ENCODE data around the gene SYTL3. TPM values are rescaled to one million over a fixed set of nuclear protein-coding genes. Genes with fewer than 3 reads are reported as not detected.

Gene SYTL3
- total RNA-seq, 1 experiment from 2014 or later = 0.09 TPM

DNA sequence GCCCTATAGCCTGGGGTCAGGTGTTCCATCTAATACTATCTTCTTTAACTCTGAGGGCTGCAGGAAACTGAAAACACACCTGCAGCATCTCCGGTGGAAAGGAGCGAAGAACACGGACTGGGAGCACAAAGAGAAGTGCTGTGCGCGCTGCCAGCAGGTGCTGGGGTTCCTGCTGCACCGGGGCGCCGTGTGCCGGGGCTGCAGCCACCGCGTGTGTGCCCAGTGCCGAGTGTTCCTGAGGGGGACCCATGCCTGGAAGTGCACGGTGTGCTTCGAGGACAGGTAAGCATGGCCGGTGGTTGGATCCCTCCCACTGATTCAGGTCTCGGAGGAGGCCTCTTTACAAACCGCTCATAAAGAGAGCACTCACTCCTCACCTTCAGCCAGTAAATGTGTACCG lies 15.5 kb downstream of the SYTL3 start:
- no peaks in the 10 kb centered on the region for H3K27me3 ChIP-seq (ENCODE audit: insufficient read depth, low read length)
- Mint-ChIP-seq H3K27me3 (ENCODE audit: low read depth) (peaks cover 10% of the 10 kb centered on the region), H3K27ac (no peak overlapping the region), H3K36me3 (ENCODE audit: insufficient read depth in 1 of 3, low read depth in 3 of 3) (no peaks in the 10 kb centered on the region), H3K9me3 (no peaks in the 10 kb centered on the region), H3K4me3 (no peak overlapping the region), H3K4me1 (peaks cover 19 to 21% of the 10 kb centered on the region in 2 experiments)
- no peaks in the 10 kb centered on the region for H3K9me3 ChIP-seq (ENCODE audit: control insufficient read depth, low read depth, low read length)
- H3K4ac ChIP-seq (ENCODE audit: low read depth, low read length) = no peak overlapping the region
- H3K4me2 ChIP-seq (ENCODE audit: insufficient read depth, insufficient read length, low read length) = no peak overlapping the region
- no peak overlapping the region for H3K9ac ChIP-seq (ENCODE audit: extremely low read depth, insufficient read length, low read length)
- no peaks in the 10 kb centered on the region for H3K4me1 ChIP-seq (ENCODE audit: insufficient read depth, low read length)
- H3K56ac ChIP-seq (ENCODE audit: insufficient read length, low read depth, low read length) = no peak overlapping the region
- H2BK120ac ChIP-seq (ENCODE audit: low read depth, low read length, poor library complexity, severe bottlenecking) = no peak overlapping the region
- no peaks in the 10 kb centered on the region for H4K20me1 ChIP-seq (ENCODE audit: control insufficient read depth, insufficient read depth, insufficient read length)
- H2BK20ac ChIP-seq (ENCODE audit: low read depth, low read length, poor library complexity, severe bottlenecking) = no peak overlapping the region
- H2AK5ac ChIP-seq (ENCODE audit: insufficient read length, low read length) = no peak overlapping the region
- no peaks in the 10 kb centered on the region for H3K23me2 ChIP-seq (ENCODE audit: insufficient read length, low read depth, low read length, poor library complexity, severe bottlenecking)
- no peak overlapping the region for H2BK5ac ChIP-seq (ENCODE audit: insufficient read length, low read length)
- no peak overlapping the region for H3T11ph ChIP-seq (ENCODE audit: low read length)
- TF ChIP-seq CTCF (conservative IDR thresholded peaks at IDR 0.05) = no peak
- H2BK12ac ChIP-seq (ENCODE audit: insufficient read length, low read depth, low read length) = no peak overlapping the region
- no peak overlapping the region for H2AFZ ChIP-seq (ENCODE audit: low read length)
- H3K14ac ChIP-seq (ENCODE audit: insufficient read depth, low read length) = no peak overlapping the region
- H3K23ac ChIP-seq (ENCODE audit: insufficient read length, low read depth, low read length) = no peak overlapping the region
- no peak overlapping the region for H3K18ac ChIP-seq (ENCODE audit: insufficient read length, low read depth, low read length)
- H4K91ac ChIP-seq (ENCODE audit: insufficient read length, low read depth, low read length) = no peak overlapping the region
- no peaks in the 10 kb centered on the region for H3K79me2 ChIP-seq (ENCODE audit: insufficient read depth, low read length)
- no peak for DNase-seq
- no peak overlapping the region for H3K27ac ChIP-seq (ENCODE audit: insufficient read length, low read depth, low read length)
- H4K8ac ChIP-seq (replicated peaks; ENCODE audit: insufficient read length, low read depth, low read length) = no peak overlapping the region
- no peak overlapping the region for H4K5ac ChIP-seq (ENCODE audit: insufficient read length, low read depth, low read length)
- no peaks in the 10 kb centered on the region for H3K79me1 ChIP-seq (ENCODE audit: insufficient read depth, low read depth, low read length, poor library complexity, severe bottlenecking)
- no peak overlapping the region; the same call in 1 of the 2 replicates for H2BK15ac ChIP-seq (ENCODE audit: low read depth, low read length)
- WGBS (ENCODE audit: extremely low coverage, insufficient read length, low lambda C conversion rate) = no CpG with 5 or more reads among the region's 18 CpGs

Data from H9 (cell line).